SU-DHL-6 (cell line): Measurements from ENCODE around the gene PRR18.

Source experiments
- CTCF ChIP-seq: fragments of 200-600 bp; sonication (generic); IDR thresholded peaks from one replicate; pipeline ENCODE4 v1.5.1; 2017; ENCODE audit warnings: antibody characterized with exemption, mild to moderate bottlenecking, low read length, moderate library complexity; ENCODE audit not compliant: insufficient read depth, poor library complexity, severe bottlenecking
- EZH2phosphoT487 ChIP-seq: fragments of 200-600 bp; sonication (generic), shearing (Covaris generic); conservative IDR thresholded peaks from 2 replicates; pipeline ENCODE4 v1.6.1; 2018; ENCODE audit warnings: mild to moderate bottlenecking, antibody characterized with exemption, low read length, moderate library complexity, mixed read lengths

GRCh38 chr6:166300357-166300987, 7.7 kb downstream of the PRR18 start:
- TF ChIP-seq CTCF (no peak), EZH2phosphoT487 (no peak)
